Adrenal gland (tissue), 12 donors: ENCODE results near the gene ASXL2. TPM values are rescaled to one million over a fixed set of nuclear protein-coding genes. Genes with fewer than 3 reads are reported as not detected.
A peak's percentile ranks its signal among the peaks of the same experiment; 100 is the strongest.

Source experiments
- DNase-seq, 7 donors: peaks; one replicate each; pipeline ENCODE4 v3.0.0-alpha.2; 2019 to 2020
- H3K27ac ChIP-seq, 5 donors: fragments of 200-600 bp; sonication (generic) in 4 of 5; 1 replicate in 3 of 5; 2 replicates in 2 of 5; pipeline versions ENCODE4 v1.5.1 to v1.8.0; 2016 to 2020; ENCODE audit warnings: mild to moderate bottlenecking in 1 of 5
- H3K27me3 ChIP-seq: fragments of 200-600 bp; 2 replicates; pipeline ENCODE4 v1.8.0; 2021
- H3K36me3 ChIP-seq, 2 donors: fragments of 200-600 bp; replicated peaks in 1 of 2; 1 replicate in 1 of 2; 2 replicates in 1 of 2; pipeline versions ENCODE4 v1.5.1 to v1.8.0; 2018 to 2022
- H3K4me1 ChIP-seq, 2 donors: fragments of 200-600 bp; replicated peaks in 1 of 2; 1 replicate in 1 of 2; 2 replicates in 1 of 2; pipeline versions ENCODE4 v1.5.1 to v1.8.0; 2018 to 2021
- H3K4me3 ChIP-seq, 4 donors: fragments of 200-600 bp; sonication (generic) in 3 of 4; one replicate each; pipeline ENCODE4 v1.5.1; 2016 to 2018
- H3K9me3 ChIP-seq, 3 donors: fragments of 200-600 bp; sonication (generic) in 1 of 3; replicated peaks in 1 of 3; 1 replicate in 2 of 3; 2 replicates in 1 of 3; pipeline versions ENCODE4 v1.5.1 to v1.8.0; 2016 to 2021
- POLR2A ChIP-seq, 2 donors: fragments of 450-650 bp; IDR thresholded peaks; one replicate each; pipeline ENCODE4 v1.6.1; 2017; ENCODE audit warnings: antibody characterized with exemption in 2 of 2, mild to moderate bottlenecking in 2 of 2, moderate library complexity in 1 of 2
- WGBS, 4 donors: extraction: QIAGEN DNeasy Blood & Tissue Kit in 2 of 4; methylation state at CpG; one replicate each; pipeline versions ENCODE4 v1.1.5 to v1.1.7; 2013 to 2017; 5-methylcytosine and 5-hydroxymethylcytosine counted together
- intact Hi-C, 2 donors: fragments of 100-400 bp; cut with DNase I; formaldehyde crosslinking; loops; one replicate each; pipeline versions ENCODE4 v1.14.1 to v1.15.0; 2022 to 2023
- polyA plus RNA-seq, 3 donors: library from polyadenylated mRNA; stranded (reverse); fragments of 200-250 nt in 2 of 3; fragments of 350-450 nt in 1 of 3; fragmentation: Illumina TruSeq in 1 of 3; extraction: RNeasy Lipid Tissue Mini Kit (QIAGEN cat#74804) in 1 of 3; gene quantifications; one replicate each; pipeline ENCODE4 v1.2.3, GENCODE V29; 2013 to 2014
- total RNA-seq, 9 donors: library from RNA; depleted of rRNA in 4 of 9; stranded (reverse); fragments of >200 nt in 4 of 9; fragments of 120-200 nt in 1 of 9; fragmentation: NEBNext Ultra II Directional in 1 of 9; extraction: Animal tissue kit (Norgen Biotek cat#: 25700) in 1 of 9; gene quantifications; one replicate each; pipeline versions ENCODE4 v1.1.0 to v1.2.4, GENCODE V29; 2013 to 2023
- TF ChIP-seq, protein P1 (sequence below), 6 experiments: fragments of 450-650 bp in 4 of 6; fragments of 200-600 bp in 2 of 6; sonication (generic) in 1 of 6; IDR thresholded peaks; 1 replicate in 5 of 6; 2 replicates in 1 of 6; pipeline versions ENCODE4 v1.5.1 to v1.8.0; 2016 to 2021; ENCODE audit warnings: antibody characterized with exemption in 6 of 6, mild to moderate bottlenecking in 2 of 6, moderate library complexity in 1 of 6
- donor health status: healthy with polysubstance abuse.
- donor health status: Bipolar disorder and iron deficiency.
- donor health status: DM: yes; HTN: yes; CAD: no.
- donor health status: DM: no; HTN: no; CAD: no.
- donor health status: DM: no; HTN: no; CAD: no.
- donor health status: DM: yes; HTN: yes; CAD: no.

Gene ASXL2
- total and polyA plus RNA-seq, 12 donors: 1.4 to 41.8 (median 20.9) TPM

DNA sequence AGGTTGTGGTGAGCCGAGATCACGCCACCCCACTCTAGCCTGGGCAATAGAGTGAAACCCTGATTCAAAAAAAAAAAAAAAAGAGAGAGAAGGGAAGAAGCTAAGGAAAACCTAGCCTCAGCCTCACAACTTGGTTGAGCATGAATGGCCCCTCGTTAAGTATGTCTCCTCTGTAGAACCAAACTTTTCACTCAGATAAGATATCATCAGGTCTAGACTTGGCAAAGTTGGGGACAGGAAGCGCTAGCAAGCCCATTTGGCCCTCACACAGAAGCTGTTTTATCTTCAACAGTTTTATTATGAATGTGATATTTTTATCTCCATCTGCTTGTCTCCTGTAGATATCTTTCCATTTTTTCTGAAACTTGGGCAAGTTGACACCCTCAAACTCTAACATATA, 3.5 kb upstream of the ASXL2 start:
- Histone ChIP-seq H3K9me3 (no peaks in the 10 kb centered on the region), H3K4me3 (no peak overlapping the region), H3K27ac (no peak overlapping the region), H3K36me3 (no peaks in the 10 kb centered on the region), H3K4me1 (peaks cover 5 to 10% of the 10 kb centered on the region in 2 donors), H3K27me3 (peaks cover 5% of the 10 kb centered on the region)
- 68 to 81% (median 78%) methylated on average over 4 of the region's 4 CpGs for WGBS, 4 donors
- DNase-seq: no peak
- TF ChIP-seq, protein P1, sequence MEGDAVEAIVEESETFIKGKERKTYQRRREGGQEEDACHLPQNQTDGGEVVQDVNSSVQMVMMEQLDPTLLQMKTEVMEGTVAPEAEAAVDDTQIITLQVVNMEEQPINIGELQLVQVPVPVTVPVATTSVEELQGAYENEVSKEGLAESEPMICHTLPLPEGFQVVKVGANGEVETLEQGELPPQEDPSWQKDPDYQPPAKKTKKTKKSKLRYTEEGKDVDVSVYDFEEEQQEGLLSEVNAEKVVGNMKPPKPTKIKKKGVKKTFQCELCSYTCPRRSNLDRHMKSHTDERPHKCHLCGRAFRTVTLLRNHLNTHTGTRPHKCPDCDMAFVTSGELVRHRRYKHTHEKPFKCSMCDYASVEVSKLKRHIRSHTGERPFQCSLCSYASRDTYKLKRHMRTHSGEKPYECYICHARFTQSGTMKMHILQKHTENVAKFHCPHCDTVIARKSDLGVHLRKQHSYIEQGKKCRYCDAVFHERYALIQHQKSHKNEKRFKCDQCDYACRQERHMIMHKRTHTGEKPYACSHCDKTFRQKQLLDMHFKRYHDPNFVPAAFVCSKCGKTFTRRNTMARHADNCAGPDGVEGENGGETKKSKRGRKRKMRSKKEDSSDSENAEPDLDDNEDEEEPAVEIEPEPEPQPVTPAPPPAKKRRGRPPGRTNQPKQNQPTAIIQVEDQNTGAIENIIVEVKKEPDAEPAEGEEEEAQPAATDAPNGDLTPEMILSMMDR (IDR thresholded peaks at IDR 0.05): no peak
- no peak for TF ChIP-seq POLR2A (IDR thresholded peaks at IDR 0.05)
- intact Hi-C loops: no loop called here

DNA sequence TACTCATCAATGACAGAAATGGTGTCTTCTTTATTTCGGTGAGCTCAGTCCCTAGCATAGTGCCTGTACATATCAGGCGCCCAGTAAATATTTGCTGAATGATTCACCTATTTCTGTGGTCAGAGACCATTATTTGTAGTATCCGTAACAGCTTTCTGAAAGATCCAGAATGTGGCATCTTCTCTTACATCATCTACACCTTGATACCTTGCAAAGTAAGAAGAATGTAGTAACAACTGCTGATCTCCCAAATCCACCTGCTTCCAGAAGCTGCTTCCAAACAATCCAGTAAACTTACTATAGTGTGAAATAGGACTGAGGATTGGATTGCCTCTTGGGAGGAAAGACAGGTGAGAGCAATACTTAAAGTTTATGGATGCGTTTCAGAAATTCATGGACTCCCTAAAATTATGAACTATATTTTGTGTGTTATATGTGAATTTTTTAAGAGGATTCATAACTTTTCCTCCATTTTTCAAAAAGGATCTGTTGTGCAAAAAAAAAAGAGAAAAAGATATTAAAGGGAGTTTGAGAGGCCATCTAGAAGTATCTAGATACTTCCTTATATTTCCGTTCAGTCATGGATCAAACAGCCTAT, 945 bp upstream of the ASXL2 start:
- TF ChIP-seq, protein P1 (IDR thresholded peaks at IDR 0.05): no peak
- no peak for TF ChIP-seq POLR2A (IDR thresholded peaks at IDR 0.05)
- peaks cover 8 to 21% of the 10 kb centered on the region in 2 donors for H3K4me1 ChIP-seq
- peaks cover 5% of the 10 kb centered on the region for H3K27me3 ChIP-seq
- intact Hi-C loops: no loop called here
- DNase-seq: no peak
- H3K27ac ChIP-seq: peak overlapping the region in 3 of 5 donors; percentile 58 to 98 (median 98)
- H3K36me3 ChIP-seq: no peaks in the 10 kb centered on the region
- WGBS, 4 donors: 84 to 89% (median 87%) methylated on average over 5 of the region's 5 CpGs
- H3K4me3 ChIP-seq: peak overlapping the region in 1 of 4 donors; percentile 93
- no peaks in the 10 kb centered on the region for H3K9me3 ChIP-seq

DNA sequence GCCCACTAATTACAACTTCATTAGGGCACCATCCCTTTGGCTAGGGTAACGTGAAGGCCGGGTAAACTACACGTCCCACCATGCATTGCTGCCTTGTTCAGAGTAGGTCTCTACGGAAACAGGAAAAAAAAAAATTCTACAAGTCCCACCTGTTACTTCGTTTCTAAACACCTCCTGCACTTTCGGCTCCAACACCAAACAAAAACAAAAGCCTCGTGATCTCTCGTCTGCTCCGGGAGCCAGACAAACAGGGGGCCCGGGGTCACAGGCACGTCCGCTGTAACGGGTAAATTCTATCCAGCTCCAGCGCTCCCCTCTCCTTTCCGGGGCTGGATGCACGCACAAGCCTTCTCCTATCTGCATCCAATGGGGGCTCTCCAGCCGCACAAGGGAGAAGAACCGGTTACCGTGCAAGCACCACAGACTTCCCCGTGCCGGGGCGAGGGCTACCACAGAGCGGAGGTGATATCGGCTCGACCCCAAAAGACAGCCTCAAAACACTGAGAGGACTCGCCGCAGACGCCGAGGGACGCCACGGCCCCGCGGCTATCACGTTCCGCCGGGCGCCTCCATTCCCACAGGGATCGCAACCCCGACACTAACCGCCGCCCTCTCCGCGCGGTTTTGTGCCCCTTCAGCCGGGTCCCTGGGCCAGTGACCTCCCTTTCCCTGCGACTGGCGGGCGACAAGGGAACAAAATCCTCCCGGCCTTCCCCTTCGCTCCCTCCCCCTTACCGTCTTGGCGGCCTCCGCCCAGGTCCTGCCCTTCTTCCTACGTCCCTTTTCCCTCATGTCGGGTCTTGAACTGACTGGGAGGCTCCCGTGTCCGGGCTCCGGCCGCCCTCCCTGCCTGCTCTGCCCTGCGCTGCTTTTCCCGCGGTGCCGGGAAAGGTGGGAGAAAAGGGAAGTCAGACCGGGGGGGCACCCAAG, 591 bp downstream of the ASXL2 start:
- intact Hi-C loops: no loop called here
- DNase-seq: peak; percentile 53 to 73 (median 59)

GRCh38 chr2:25872134-25872533, 6.2 kb downstream of the ASXL2 start:
- peaks cover 0 to 15% of the 10 kb centered on the region in 2 donors for H3K36me3 ChIP-seq
- WGBS, 4 donors: 94 to 98% (median 96%) methylated on average over 5 of the region's 5 CpGs
- no peak overlapping the region for H3K27ac ChIP-seq
- no peaks in the 10 kb centered on the region for H3K9me3 ChIP-seq
- no peak overlapping the region for H3K4me3 ChIP-seq
- H3K27me3 ChIP-seq: no peaks in the 10 kb centered on the region
- intact Hi-C loops: no loop called here
- DNase-seq: no peak
- peaks cover 7 to 34% of the 10 kb centered on the region in 2 donors for H3K4me1 ChIP-seq
- TF ChIP-seq, protein P1 (IDR thresholded peaks at IDR 0.05): no peak
- no peak for TF ChIP-seq POLR2A (IDR thresholded peaks at IDR 0.05)

More for the DNA sequence above, 591 bp downstream of the ASXL2 start:
- Histone ChIP-seq H3K9me3 (no peaks in the 10 kb centered on the region), H3K4me3 (peak overlapping the region; percentile 70 to 93 (median 82)), H3K27me3 (peaks cover 3% of the 10 kb centered on the region), H3K36me3 (no peaks in the 10 kb centered on the region), H3K4me1 (peaks cover 8 to 21% of the 10 kb centered on the region in 2 donors), H3K27ac (peak overlapping the region; percentile 83 to 98 (median 98))
- peak in 1 of 2 donors; percentile 42 for TF ChIP-seq POLR2A (IDR thresholded peaks at IDR 0.05)
- TF ChIP-seq, protein P1 (IDR thresholded peaks at IDR 0.05): no peak
- WGBS, 4 donors: 0 to 1% (median 0%) methylated on average over 49 to 64 of the region's 64 CpGs
